H1 (cell line): ENCODE results near the gene TUBB1. TPM values are rescaled to one million over a fixed set of nuclear protein-coding genes. Genes with fewer than 3 reads are reported as not detected.

ENCODE experiments used
- CTCF ChIA-PET: fragments of 300-600 bp; sonication (Branson Sonifier 250); formaldehyde crosslinking; loops from one replicate; lab custom pipeline; 2021; ENCODE audit not compliant: partially characterized antibody; lab: Charles Lee
- POLR2A ChIA-PET: fragments of 300-600 bp; sonication (Branson Sonifier 250); formaldehyde crosslinking; loops from one replicate; lab custom pipeline; 2021; ENCODE audit warnings: inconsistent platforms; ENCODE audit not compliant: partially characterized antibody; lab: Charles Lee
- DNase-seq, 2 experiments: peaks; one replicate each; pipeline versions ENCODE4 v3.0.0 to v3.0.0-alpha.2; 2010 to 2022; ENCODE audit warnings: low spot score in 2 of 2, low read depth in 1 of 2, mixed read lengths in 1 of 2
- FAIRE-seq: peaks from 2 replicates; lab custom pipeline; 2011; peaks lifted over from hg19 to GRCh38; lab: Jason Lieb, UNC
- H2AFZ ChIP-seq: 2 replicates; pipeline ENCODE4 v1.8.1; 2012; ENCODE audit warnings: low read length, inconsistent platforms
- H2AK5ac ChIP-seq: 2 replicates; pipeline ENCODE4 v1.6.1; 2013; ENCODE audit warnings: low read depth, low read length
- H2BK120ac ChIP-seq: replicated peaks from 2 replicates; pipeline ENCODE3; 2013; ENCODE audit warnings: low read depth, low read length, inconsistent platforms
- H2BK12ac ChIP-seq: 2 replicates; pipeline ENCODE4 v1.6.1; 2013; ENCODE audit warnings: low read depth, low read length
- H2BK15ac ChIP-seq: 2 replicates; pipeline ENCODE4 v1.6.1; 2013; ENCODE audit warnings: low read length
- H2BK20ac ChIP-seq: 2 replicates; pipeline ENCODE4 v1.6.1; 2013; ENCODE audit warnings: low read length
- H2BK5ac ChIP-seq: 2 replicates; pipeline ENCODE4 v1.6.1; 2013; ENCODE audit warnings: low read depth, low read length
- H3K14ac ChIP-seq: 2 replicates; pipeline ENCODE4 v1.6.1; 2013; ENCODE audit warnings: inconsistent platforms; ENCODE audit not compliant: insufficient read length
- H3K18ac ChIP-seq: 2 replicates; pipeline ENCODE4 v1.6.1; 2013; ENCODE audit warnings: low read length; ENCODE audit errors: extremely low read depth
- H3K23ac ChIP-seq: 2 replicates; pipeline ENCODE4 v1.6.1; 2013; ENCODE audit warnings: inconsistent platforms; ENCODE audit not compliant: insufficient read length
- H3K23me2 ChIP-seq: 2 replicates; pipeline ENCODE4 v1.6.1; 2013; ENCODE audit warnings: low read depth, low read length
- H3K27ac ChIP-seq: 2 replicates; pipeline ENCODE4 v1.6.1; 2011; ENCODE audit warnings: low read depth, low read length, inconsistent platforms
- H3K27me3 ChIP-seq, 4 experiments: replicated peaks in 1 of 4; 1 replicate in 1 of 4; 2 replicates in 3 of 4; pipeline versions ENCODE4 v1.6.1 to v1.8.1; 2011 to 2013; ENCODE audit warnings: low read length in 3 of 4, mild to moderate bottlenecking in 3 of 4, inconsistent platforms in 2 of 4, mixed read lengths in 2 of 4, moderate library complexity in 1 of 4; ENCODE audit not compliant: control insufficient read depth in 3 of 4, insufficient read depth in 3 of 4; ENCODE audit errors: extremely low read depth in 1 of 4
- H3K36me3 ChIP-seq, 4 experiments: 2 replicates each; pipeline versions ENCODE4 v1.6.1 to v1.8.1; 2011 to 2013; ENCODE audit warnings: mild to moderate bottlenecking in 4 of 4, low read length in 3 of 4, moderate library complexity in 2 of 4, control low read depth in 1 of 4, inconsistent platforms in 1 of 4; ENCODE audit not compliant: insufficient read depth in 4 of 4, control insufficient read depth in 2 of 4
- H3K4ac ChIP-seq: replicated peaks from 2 replicates; pipeline ENCODE3; 2013; ENCODE audit warnings: low read length, low read depth, mixed read lengths, inconsistent platforms; ENCODE audit not compliant: insufficient read length
- H3K4me1 ChIP-seq, 4 experiments: replicated peaks in 1 of 4; 1 replicate in 1 of 4; 2 replicates in 3 of 4; pipeline versions ENCODE4 v1.6.1 to v1.8.1; 2011 to 2013; ENCODE audit warnings: low read length in 3 of 4, inconsistent platforms in 2 of 4, mixed read lengths in 1 of 4; ENCODE audit not compliant: insufficient read depth in 4 of 4, control insufficient read depth in 3 of 4
- H3K4me2 ChIP-seq, 2 experiments: 2 replicates each; pipeline versions ENCODE4 v1.6.1 to v1.8.1; 2011 to 2013; ENCODE audit warnings: low read depth in 2 of 2, low read length in 2 of 2, control low read depth in 1 of 2, inconsistent platforms in 1 of 2, mild to moderate bottlenecking in 1 of 2; ENCODE audit not compliant: insufficient read depth in 1 of 2
- H3K4me3 ChIP-seq, 4 experiments: fragments of 200-600, 300-600 bp in 1 of 4; sonication (generic), shearing (Covaris generic), sonication (Bioruptor Twin) in 1 of 4; 2 replicates each; pipeline versions ENCODE4 v1.5.1 to v1.8.1; 2011 to 2016; ENCODE audit warnings: low read length in 4 of 4, low read depth in 3 of 4, control low read depth in 2 of 4, inconsistent platforms in 2 of 4, mild to moderate bottlenecking in 2 of 4, mixed read lengths in 1 of 4, moderate library complexity in 1 of 4; ENCODE audit not compliant: insufficient read depth in 2 of 4; ENCODE audit errors: extremely low read depth in 1 of 4
- H3K56ac ChIP-seq: replicated peaks from 2 replicates; pipeline ENCODE3; 2013; ENCODE audit warnings: low read depth, mild to moderate bottlenecking, mixed read lengths, low read length, inconsistent platforms; ENCODE audit not compliant: insufficient read length
- H3K79me1 ChIP-seq: 2 replicates; pipeline ENCODE4 v1.6.1; 2013; ENCODE audit warnings: low read depth, low read length, control low read depth
- H3K79me2 ChIP-seq, 2 experiments: 2 replicates each; pipeline versions ENCODE4 v1.6.1 to v1.8.1; 2012 to 2013; ENCODE audit warnings: low read length in 2 of 2, mild to moderate bottlenecking in 2 of 2, inconsistent platforms in 1 of 2; ENCODE audit not compliant: insufficient read depth in 2 of 2, control insufficient read depth in 1 of 2
- H3K9ac ChIP-seq, 4 experiments: replicated peaks in 1 of 4; 1 replicate in 1 of 4; 2 replicates in 3 of 4; pipeline versions ENCODE4 v1.6.1 to v1.8.1; 2011 to 2013; ENCODE audit warnings: low read depth in 3 of 4, low read length in 3 of 4, control low read depth in 2 of 4, mild to moderate bottlenecking in 2 of 4, moderate library complexity in 2 of 4, inconsistent platforms in 1 of 4; ENCODE audit errors: extremely low read depth in 1 of 4
- H3K9me3 ChIP-seq, 2 experiments: 2 replicates each; pipeline versions ENCODE4 v1.6.1 to v1.8.1; 2012 to 2013; ENCODE audit warnings: mild to moderate bottlenecking in 2 of 2, moderate library complexity in 2 of 2, control low read depth in 1 of 2, inconsistent platforms in 1 of 2, low read depth in 1 of 2, low read length in 1 of 2, mixed read lengths in 1 of 2; ENCODE audit not compliant: insufficient read depth in 2 of 2
- H4K20me1 ChIP-seq, 2 experiments: replicated peaks in 1 of 2; 2 replicates each; pipeline versions ENCODE3 to v1.8.1; 2011 to 2013; ENCODE audit warnings: inconsistent platforms in 2 of 2, low read length in 2 of 2, mild to moderate bottlenecking in 1 of 2; ENCODE audit not compliant: insufficient read depth in 2 of 2, control insufficient read depth in 1 of 2
- H4K5ac ChIP-seq: 2 replicates; pipeline ENCODE4 v1.6.1; 2013; ENCODE audit warnings: low read length, low read depth, mixed read lengths, inconsistent platforms; ENCODE audit not compliant: insufficient read length
- H4K8ac ChIP-seq: 2 replicates; pipeline ENCODE4 v1.8.0; 2013; ENCODE audit warnings: mild to moderate bottlenecking, moderate library complexity, low read length, inconsistent platforms; ENCODE audit not compliant: insufficient read depth; ENCODE audit errors: extremely low read depth
- H4K91ac ChIP-seq: replicated peaks from 2 replicates; pipeline ENCODE3; 2013; ENCODE audit warnings: low read length, mixed read lengths, inconsistent platforms; ENCODE audit not compliant: insufficient read length
- ASH2L ChIP-seq: fragments of 200-600, 300-600 bp; sonication (generic); IDR thresholded peaks from one replicate; pipeline ENCODE4 v1.7.1; 2017; ENCODE audit warnings: low read length
- E2F6 ChIP-seq: IDR thresholded peaks from 2 replicates; pipeline ENCODE4 v1.6.1; 2012; ENCODE audit warnings: inconsistent platforms
- EGR1 ChIP-seq: IDR thresholded peaks from 2 replicates; pipeline ENCODE4 v1.6.1; 2011; ENCODE audit warnings: low read depth, low read length, borderline replicate concordance
- HDAC2 ChIP-seq, 2 experiments: fragments of 300-600 bp in 1 of 2; sonication (generic) in 1 of 2; IDR thresholded peaks; 2 replicates each; pipeline ENCODE4 v1.6.1; 2011 to 2012; ENCODE audit warnings: low read depth in 2 of 2, low read length in 2 of 2, mild to moderate bottlenecking in 2 of 2, moderate library complexity in 2 of 2, borderline replicate concordance in 1 of 2, inconsistent platforms in 1 of 2
- JUND ChIP-seq: IDR thresholded peaks from 2 replicates; pipeline ENCODE4 v1.6.1; 2011; ENCODE audit warnings: mild to moderate bottlenecking, improper control_type of control experiment, low read length
- KDM4A ChIP-seq: IDR thresholded peaks from one replicate; pipeline ENCODE4 v1.7.1; 2012; ENCODE audit warnings: low read depth, mild to moderate bottlenecking, moderate library complexity, low read length, inconsistent platforms; ENCODE audit not compliant: severe bottlenecking
- NANOG ChIP-seq: IDR thresholded peaks from 2 replicates; pipeline ENCODE4 v1.6.1; 2011; ENCODE audit warnings: low read length, low read depth, mild to moderate bottlenecking, inconsistent platforms; ENCODE audit not compliant: insufficient read depth, poor library complexity, severe bottlenecking
- NRF1 ChIP-seq: IDR thresholded peaks from 2 replicates; pipeline ENCODE4 v1.6.1; 2011; ENCODE audit warnings: mild to moderate bottlenecking, low read depth, low read length, improper control_type of control experiment
- PHF8 ChIP-seq: fragments of 200-600 bp; sonication (generic); conservative IDR thresholded peaks from 2 replicates; pipeline ENCODE4 v1.7.1; 2012; ENCODE audit warnings: low read depth, mild to moderate bottlenecking, inconsistent platforms, low read length, moderate library complexity
- SAP30 ChIP-seq: fragments of 300-600 bp; sonication (generic); IDR thresholded peaks from 2 replicates; pipeline ENCODE4 v1.7.1; 2012; ENCODE audit warnings: low read length, moderate library complexity, mild to moderate bottlenecking, inconsistent platforms; ENCODE audit not compliant: insufficient read depth, insufficient replicate concordance
- SUZ12 ChIP-seq: fragments of 200-600 bp; sonication (generic); IDR thresholded peaks from 2 replicates; pipeline ENCODE4 v1.6.1; 2012; ENCODE audit warnings: mild to moderate bottlenecking, inconsistent platforms, low read length, moderate library complexity, mixed read lengths
- WGBS, 2 experiments: shearing (Covaris generic) in 1 of 2; methylation state at CpG; one replicate each; pipeline versions ENCODE4 v1.1.6 to v1.1.7; 2013 to 2015; ENCODE audit warnings: low lambda C conversion rate in 2 of 2, mixed read lengths in 2 of 2, inconsistent platforms in 1 of 2, low coverage in 1 of 2, missing lambda C conversion rate in 1 of 2; ENCODE audit not compliant: insufficient replicate concordance in 2 of 2, insufficient coverage in 1 of 2, insufficient read length in 1 of 2; ENCODE audit errors: extremely low coverage in 1 of 2, missing lambda C conversion rate in 1 of 2; 5-methylcytosine and 5-hydroxymethylcytosine counted together
- polyA plus RNA-seq, 7 experiments: library from polyadenylated mRNA; depleted of rRNA in 3 of 7; stranded (reverse) in 5 of 7; unstranded in 2 of 7; fragments of >200 nt in 5 of 7; fragments of 200-250 nt in 2 of 7; gene quantifications; 1 replicate in 5 of 7; 2 replicates in 1 of 7; 4 replicates in 1 of 7; pipeline versions ENCODE4 v1.2.1 to v1.2.3, GENCODE V29; 2011 to 2013; ENCODE audit warnings: missing spikeins in 2 of 7, mixed read lengths in 2 of 7
- total RNA-seq: library from RNA; stranded (reverse); fragmentation: NEBNext Ultra II Directional; extraction: Animal tissue kit (Norgen Biotek cat#: 25700); gene quantifications from 2 replicates; pipeline ENCODE4 v1.2.1, GENCODE V29; 2021

The TUBB1 gene
- total and polyA plus RNA-seq, 2 of the 8 experiments (the other 6 are each of a cell fraction or from before 2014, with no cell fraction given): not detected

DNA sequence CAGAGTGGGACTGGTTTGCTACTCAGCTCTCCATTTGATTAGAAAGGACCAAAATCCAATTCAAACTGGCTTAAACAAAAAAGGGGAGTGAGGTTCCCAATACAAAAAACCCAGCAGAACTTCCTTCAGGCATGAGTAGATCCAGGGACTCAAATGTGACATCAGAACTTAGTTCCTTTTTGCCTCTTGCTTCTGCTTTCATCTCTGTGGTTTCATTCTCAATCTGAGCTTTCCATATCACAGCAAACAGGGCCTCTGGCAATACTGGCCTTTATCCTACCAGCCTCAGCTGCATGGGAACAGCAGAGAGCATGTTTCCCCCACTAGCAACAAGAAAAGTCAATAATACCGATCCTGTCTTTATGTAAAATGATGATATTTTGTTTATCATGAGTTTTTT is 52.0 kb downstream of the TUBB1 start:
- Histone ChIP-seq H4K8ac (no peak overlapping the region), H2BK15ac (no peak overlapping the region), H3K56ac (no peak overlapping the region), H2BK120ac (no peak overlapping the region), H3K27me3 (no peaks in the 10 kb centered on the region; a peak in 2 of 7 replicates), H3K4ac (no peak overlapping the region), H3K79me1 (no peaks in the 10 kb centered on the region), H2BK12ac (no peak overlapping the region), H3K36me3 (no peaks in the 10 kb centered on the region), H3K79me2 (no peaks in the 10 kb centered on the region), H3K4me2 (no peak overlapping the region), H4K91ac (no peak overlapping the region), H3K9ac (no peak overlapping the region), H4K5ac (no peak overlapping the region), H3K14ac (no peak overlapping the region), H3K27ac (no peak overlapping the region), H4K20me1 (no peaks in the 10 kb centered on the region), H3K18ac (no peak overlapping the region), H2BK5ac (no peak overlapping the region), H3K4me3 (no peak overlapping the region), H3K23me2 (no peaks in the 10 kb centered on the region), H2BK20ac (no peak overlapping the region), H3K4me1 (no peaks in the 10 kb centered on the region; a peak in 1 of 7 replicates), H3K9me3 (no peaks in the 10 kb centered on the region), H2AK5ac (no peak overlapping the region), H3K23ac (no peak overlapping the region), H2AFZ (no peak overlapping the region)
- POLR2A ChIA-PET: no interaction called here
- CTCF ChIA-PET: interaction anchor here (0.6 to 1.3 kb wide), 7 partner anchors 10 to 826 kb away, joined by 3 to 5 read pairs (median 3); no protein-coding TSS in a partner anchor
- 94% methylated on average over 1 of the region's 1 CpG; no CpG with 5 or more reads in 1 of the 2 experiments for WGBS, 2 experiments
- no peak for FAIRE-seq
- DNase-seq: no peak
- TF ChIP-seq EGR1 (no peak), SUZ12 (no peak), NRF1 (no peak), E2F6 (no peak), ASH2L (no peak), PHF8 (no peak), SAP30 (no peak), JUND (no peak), HDAC2 (IDR thresholded peaks at IDR 0.05; ENCODE audit: borderline replicate concordance in 1 of 2, low read depth in 2 of 2, low read length in 2 of 2) (no peak), KDM4A (no peak), NANOG (no peak)
